ENCODE results near the gene KRT23. TPM values are rescaled to one million over a fixed set of nuclear protein-coding genes. Genes with fewer than 3 reads are reported as not detected.

Gene KRT23
- total RNA-seq, 5 donors from 2014 or later (not counting 1 experiment from before 2014, with no cell fraction given) = not detected

- Histone ChIP-seq H3K36me3 (ENCODE audit: control insufficient read depth in 2 of 2, extremely low read depth in 1 of 2, insufficient read depth in 1 of 2, low read length in 1 of 2) (no peaks in the 10 kb centered on the region), H3K27ac (ENCODE audit: low read length) (no peak overlapping the region), H3K27me3 (replicated peaks in 1 of 2; ENCODE audit: control insufficient read depth in 2 of 2, extremely low read depth in 1 of 2, insufficient read depth in 2 of 2, low read length in 1 of 2) (peaks cover 5 to 13% of the 10 kb centered on the region in 2 experiments), H3K9me3 (no peaks in the 10 kb centered on the region), H3K4me3 (ENCODE audit: control insufficient read depth in 1 of 2, extremely low read depth in 1 of 2, low read length in 1 of 2) (no peak overlapping the region), H3K4me1 (ENCODE audit: control insufficient read depth in 1 of 2, extremely low read depth in 1 of 2, insufficient read depth in 2 of 2, low read length in 2 of 2) (no peaks in the 10 kb centered on the region)
- Mint-ChIP-seq H3K9me3 (no peaks in the 10 kb centered on the region), H3K4me1 (no peaks in the 10 kb centered on the region), H3K27me3 (peaks cover 34 to 38% of the 10 kb centered on the region in 2 donors), H3K27ac (no peak overlapping the region), H3K36me3 (no peaks in the 10 kb centered on the region), H3K4me3 (no peak overlapping the region)
- ChIA-PET POLR2A (no interaction called here), CTCF (interaction anchor here in 1 of 2 donors (1.2 to 2.5 kb wide), 4 partner anchors 412 to 752 kb away, joined by 3 to 14 read pairs (median 4); no protein-coding TSS in a partner anchor)
- DNase-seq (no peak), ATAC-seq (replicated peaks in 1 of 4) (no peak)
- 100% methylated on average over 1 of the region's 3 CpGs for WGBS (ENCODE audit: insufficient coverage)
These were observed 27.0 kb downstream of the KRT23 start for GRCh38 chr17:40910441-40910841.

GRCh38 chr17:40909755-40910154 is 27.7 kb downstream of the KRT23 start:
- H3K4me1 ChIP-seq (ENCODE audit: control insufficient read depth in 1 of 2, extremely low read depth in 1 of 2, insufficient read depth in 2 of 2, low read length in 2 of 2) = no peaks in the 10 kb centered on the region
- H3K4me3 ChIP-seq (ENCODE audit: control insufficient read depth in 1 of 2, extremely low read depth in 1 of 2, low read length in 1 of 2) = no peak overlapping the region
- CTCF ChIA-PET = interaction anchor here in 1 of 2 donors (0.6 to 2.5 kb wide), 8 partner anchors 413 to 756 kb away, joined by 3 to 14 read pairs (median 4); no protein-coding TSS in a partner anchor
- Mint-ChIP-seq H3K27me3 (peaks cover 34 to 45% of the 10 kb centered on the region in 2 donors), H3K4me1 (no peaks in the 10 kb centered on the region), H3K27ac (no peak overlapping the region), H3K36me3 (no peaks in the 10 kb centered on the region), H3K9me3 (no peaks in the 10 kb centered on the region), H3K4me3 (no peak overlapping the region)
- WGBS (ENCODE audit: insufficient coverage) = no CpG with 5 or more reads among the region's 4 CpGs
- no peaks in the 10 kb centered on the region for H3K9me3 ChIP-seq
- peaks cover 5 to 19% of the 10 kb centered on the region in 2 experiments for H3K27me3 ChIP-seq (replicated peaks in 1 of 2; ENCODE audit: control insufficient read depth in 2 of 2, extremely low read depth in 1 of 2, insufficient read depth in 2 of 2, low read length in 1 of 2)
- POLR2A ChIA-PET = interaction anchor here in 1 of 2 donors (0.6 kb wide), 1 partner anchor 439 kb away, joined by 4 read pairs; no protein-coding TSS in a partner anchor
- ATAC-seq (replicated peaks in 1 of 4) (no peak), DNase-seq (no peak)
- H3K27ac ChIP-seq (ENCODE audit: low read length) = no peak overlapping the region
- H3K36me3 ChIP-seq (ENCODE audit: control insufficient read depth in 2 of 2, extremely low read depth in 1 of 2, insufficient read depth in 1 of 2, low read length in 1 of 2) = no peaks in the 10 kb centered on the region

GRCh38 chr17:40909351-40909750 is 28.1 kb downstream of the KRT23 start:
- Histone ChIP-seq H3K4me1 (ENCODE audit: control insufficient read depth in 1 of 2, extremely low read depth in 1 of 2, insufficient read depth in 2 of 2, low read length in 2 of 2) (no peaks in the 10 kb centered on the region), H3K27ac (ENCODE audit: low read length) (no peak overlapping the region), H3K4me3 (ENCODE audit: control insufficient read depth in 1 of 2, extremely low read depth in 1 of 2, low read length in 1 of 2) (no peak overlapping the region), H3K9me3 (no peaks in the 10 kb centered on the region), H3K27me3 (replicated peaks in 1 of 2; ENCODE audit: control insufficient read depth in 2 of 2, extremely low read depth in 1 of 2, insufficient read depth in 2 of 2, low read length in 1 of 2) (peaks cover 5 to 21% of the 10 kb centered on the region in 2 experiments), H3K36me3 (ENCODE audit: control insufficient read depth in 2 of 2, extremely low read depth in 1 of 2, insufficient read depth in 1 of 2, low read length in 1 of 2) (no peaks in the 10 kb centered on the region)
- no peaks in the 10 kb centered on the region for H3K4me1 Mint-ChIP-seq
- ChIA-PET CTCF (interaction anchor here (0.6 to 2.5 kb wide), 7 partner anchors 413 to 771 kb away, joined by 3 to 14 read pairs (median 4); no protein-coding TSS in a partner anchor), POLR2A (interaction anchor here in 1 of 2 donors (0.6 kb wide), 1 partner anchor 438 kb away, joined by 4 read pairs; no protein-coding TSS in a partner anchor)
- WGBS (ENCODE audit: insufficient coverage) = 15% methylated on average over 3 of the region's 5 CpGs
- H3K9me3 Mint-ChIP-seq = no peaks in the 10 kb centered on the region
- H3K27ac Mint-ChIP-seq = no peak overlapping the region
- no peak overlapping the region for H3K4me3 Mint-ChIP-seq
- peaks cover 37 to 49% of the 10 kb centered on the region in 2 donors for H3K27me3 Mint-ChIP-seq
- DNase-seq = peak in 34 of 35 experiments; percentile 24 to 80 (median 49)
- peak; percentile 80 to 84 (median 82) for ATAC-seq (replicated peaks in 1 of 4)
- H3K36me3 Mint-ChIP-seq = no peaks in the 10 kb centered on the region

- ATAC-seq (replicated peaks in 1 of 4) (no peak), DNase-seq (no peak)
- H3K9me3 Mint-ChIP-seq = no peaks in the 10 kb centered on the region
- peaks cover 39 to 55% of the 10 kb centered on the region in 2 donors for H3K27me3 Mint-ChIP-seq
- H3K27ac Mint-ChIP-seq = no peak overlapping the region
- Histone ChIP-seq H3K36me3 (ENCODE audit: control insufficient read depth in 2 of 2, extremely low read depth in 1 of 2, insufficient read depth in 1 of 2, low read length in 1 of 2) (no peaks in the 10 kb centered on the region), H3K9me3 (no peaks in the 10 kb centered on the region), H3K4me1 (ENCODE audit: control insufficient read depth in 1 of 2, extremely low read depth in 1 of 2, insufficient read depth in 2 of 2, low read length in 2 of 2) (no peaks in the 10 kb centered on the region), H3K4me3 (ENCODE audit: control insufficient read depth in 1 of 2, extremely low read depth in 1 of 2, low read length in 1 of 2) (no peak overlapping the region), H3K27me3 (replicated peaks in 1 of 2; ENCODE audit: control insufficient read depth in 2 of 2, extremely low read depth in 1 of 2, insufficient read depth in 2 of 2, low read length in 1 of 2) (peaks cover 8 to 21% of the 10 kb centered on the region in 2 experiments), H3K27ac (ENCODE audit: low read length) (no peak overlapping the region)
- POLR2A ChIA-PET = no interaction called here
- no peaks in the 10 kb centered on the region for H3K4me1 Mint-ChIP-seq
- CTCF ChIA-PET = interaction anchor here in 1 of 2 donors (0.7 kb wide), 1 partner anchor 755 kb away, joined by 3 read pairs; no protein-coding TSS in a partner anchor
- H3K4me3 Mint-ChIP-seq = no peak overlapping the region
- WGBS (ENCODE audit: insufficient coverage) = 94% methylated on average over 3 of the region's 4 CpGs
- H3K36me3 Mint-ChIP-seq = no peaks in the 10 kb centered on the region
These were observed 30.8 kb downstream of the KRT23 start for GRCh38 chr17:40906613-40907012.

GRCh38 chr17:40905370-40905769 is 32.1 kb downstream of the KRT23 start:
- H3K4me3 ChIP-seq (ENCODE audit: control insufficient read depth in 1 of 2, extremely low read depth in 1 of 2, low read length in 1 of 2) = no peak overlapping the region
- no peaks in the 10 kb centered on the region for H3K36me3 Mint-ChIP-seq
- H3K36me3 ChIP-seq (ENCODE audit: control insufficient read depth in 2 of 2, extremely low read depth in 1 of 2, insufficient read depth in 1 of 2, low read length in 1 of 2) = no peaks in the 10 kb centered on the region
- ChIA-PET CTCF (interaction anchor here in 1 of 2 donors (0.5 to 1.2 kb wide), 2 partner anchors 34 to 743 kb away, joined by 3 to 4 read pairs; no protein-coding TSS in a partner anchor), POLR2A (no interaction called here)
- H3K9me3 Mint-ChIP-seq = no peaks in the 10 kb centered on the region
- H3K4me1 Mint-ChIP-seq = no peaks in the 10 kb centered on the region
- WGBS (ENCODE audit: insufficient coverage) = no CpG with 5 or more reads among the region's 5 CpGs
- no peaks in the 10 kb centered on the region for H3K9me3 ChIP-seq
- no peak overlapping the region for H3K27ac ChIP-seq (ENCODE audit: low read length)
- no peak for ATAC-seq (replicated peaks in 1 of 4)
- no peaks in the 10 kb centered on the region for H3K4me1 ChIP-seq (ENCODE audit: control insufficient read depth in 1 of 2, extremely low read depth in 1 of 2, insufficient read depth in 2 of 2, low read length in 2 of 2)
- no peak for DNase-seq
- H3K27ac Mint-ChIP-seq = no peak overlapping the region
- peaks cover 8 to 21% of the 10 kb centered on the region in 2 experiments for H3K27me3 ChIP-seq (replicated peaks in 1 of 2; ENCODE audit: control insufficient read depth in 2 of 2, extremely low read depth in 1 of 2, insufficient read depth in 2 of 2, low read length in 1 of 2)
- no peak overlapping the region for H3K4me3 Mint-ChIP-seq
- H3K27me3 Mint-ChIP-seq = peaks cover 42 to 59% of the 10 kb centered on the region in 2 donors

GRCh38 chr17:40903129-40903847 is 34.2 kb downstream of the KRT23 start:
- H3K9me3 Mint-ChIP-seq = no peaks in the 10 kb centered on the region
- WGBS (ENCODE audit: insufficient coverage) = 75% methylated on average over 11 of the region's 12 CpGs
- CTCF ChIA-PET = no interaction called here
- no peaks in the 10 kb centered on the region for H3K36me3 Mint-ChIP-seq
- no peak overlapping the region for H3K4me3 ChIP-seq (ENCODE audit: control insufficient read depth in 1 of 2, extremely low read depth in 1 of 2, low read length in 1 of 2)
- ATAC-seq (replicated peaks in 1 of 4) (no peak), DNase-seq (no peak)
- no peaks in the 10 kb centered on the region for H3K9me3 ChIP-seq
- H3K27me3 ChIP-seq (replicated peaks in 1 of 2; ENCODE audit: control insufficient read depth in 2 of 2, extremely low read depth in 1 of 2, insufficient read depth in 2 of 2, low read length in 1 of 2) = peaks cover 8 to 18% of the 10 kb centered on the region in 2 experiments
- peaks cover 42 to 57% of the 10 kb centered on the region in 2 donors for H3K27me3 Mint-ChIP-seq
- POLR2A ChIA-PET = no interaction called here
- no peaks in the 10 kb centered on the region for H3K4me1 ChIP-seq (ENCODE audit: control insufficient read depth in 1 of 2, extremely low read depth in 1 of 2, insufficient read depth in 2 of 2, low read length in 2 of 2)
- no peak overlapping the region for H3K27ac Mint-ChIP-seq
- no peaks in the 10 kb centered on the region for H3K4me1 Mint-ChIP-seq
- H3K27ac ChIP-seq (ENCODE audit: low read length) = no peak overlapping the region
- H3K4me3 Mint-ChIP-seq = no peak overlapping the region
- H3K36me3 ChIP-seq (ENCODE audit: control insufficient read depth in 2 of 2, extremely low read depth in 1 of 2, insufficient read depth in 1 of 2, low read length in 1 of 2) = no peaks in the 10 kb centered on the region
